HG03066 (cell line): ENCODE measurements around the gene EHBP1.
"Not testable (repeated sequence)": the region's sequence is repeated elsewhere in the genome, so short reads cannot be mapped to it uniquely, and the experiment has no call there.

Experiments
- ATAC-seq: cut with Tn5 transposase; IDR thresholded peaks from one replicate; pipeline ENCODE4 v1.9.1; 2021; ENCODE audit warnings: low read depth; ENCODE audit not compliant: unreplicated experiment

The EHBP1 gene

GRCh38 chr2:63001576-63001975 lies 296.1 kb downstream of the EHBP1 start:
- no peak for ATAC-seq

GRCh38 chr2:63003351-63003750 lies 297.8 kb downstream of the EHBP1 start:
- no peak for ATAC-seq

- ATAC-seq: no peak
These were observed 302.4 kb downstream of the EHBP1 start for GRCh38 chr2:63007813-63008458.

- ATAC-seq: no peak
These were observed 303.3 kb downstream of the EHBP1 start for GRCh38 chr2:63008838-63009237.

GRCh38 chr2:63009490-63009889 lies 304.0 kb downstream of the EHBP1 start:
- no peak for ATAC-seq

- ATAC-seq: no peak
These were observed 307.0 kb downstream of the EHBP1 start for GRCh38 chr2:63012541-63012940.

- no peak for ATAC-seq
These were observed 307.9 kb downstream of the EHBP1 start for GRCh38 chr2:63013438-63013837.

GRCh38 chr2:63015389-63015788 lies 309.9 kb downstream of the EHBP1 start:
- no peak for ATAC-seq

GRCh38 chr2:63018439-63018838 lies 312.9 kb downstream of the EHBP1 start:
- ATAC-seq: no peak

- not testable (repeated sequence) for ATAC-seq
These were observed 314.2 kb downstream of the EHBP1 start for GRCh38 chr2:63019686-63020085.

- no peak for ATAC-seq
These were observed 317.9 kb downstream of the EHBP1 start for GRCh38 chr2:63023444-63023843.

- no peak for ATAC-seq
These were observed 321.7 kb downstream of the EHBP1 start for GRCh38 chr2:63027220-63027619.

GRCh38 chr2:63029058-63029457 lies 323.5 kb downstream of the EHBP1 start:
- ATAC-seq: no peak

- ATAC-seq: no peak
These were observed 329.0 kb downstream of the EHBP1 start for GRCh38 chr2:63034526-63034925.

GRCh38 chr2:63035169-63035568 lies 329.7 kb downstream of the EHBP1 start:
- ATAC-seq: no peak

- ATAC-seq: no peak
These were observed 330.1 kb downstream of the EHBP1 start for GRCh38 chr2:63035660-63036059.

- ATAC-seq: no peak
These were observed 332.5 kb downstream of the EHBP1 start for GRCh38 chr2:63038034-63038433.

GRCh38 chr2:63040586-63040985 lies 335.1 kb downstream of the EHBP1 start:
- ATAC-seq: no peak

GRCh38 chr2:63041592-63041991 lies 336.1 kb downstream of the EHBP1 start:
- no peak for ATAC-seq

- ATAC-seq: no peak
These were observed 339.1 kb downstream of the EHBP1 start for GRCh38 chr2:63044362-63045327.

- ATAC-seq: no peak
These were observed 341.0 kb downstream of the EHBP1 start for GRCh38 chr2:63046552-63046951.

- no peak for ATAC-seq
These were observed 341.4 kb downstream of the EHBP1 start for GRCh38 chr2:63046961-63047320.
